GM21737 (cell line): Measurements from ENCODE around the gene AFG3L2.

ENCODE experiments used
- ATAC-seq: cut with Tn5 transposase; IDR thresholded peaks from one replicate; pipeline ENCODE4 v1.9.1; 2021; ENCODE audit warnings: mild to moderate bottlenecking, moderate library complexity; ENCODE audit not compliant: unreplicated experiment

Gene AFG3L2

DNA sequence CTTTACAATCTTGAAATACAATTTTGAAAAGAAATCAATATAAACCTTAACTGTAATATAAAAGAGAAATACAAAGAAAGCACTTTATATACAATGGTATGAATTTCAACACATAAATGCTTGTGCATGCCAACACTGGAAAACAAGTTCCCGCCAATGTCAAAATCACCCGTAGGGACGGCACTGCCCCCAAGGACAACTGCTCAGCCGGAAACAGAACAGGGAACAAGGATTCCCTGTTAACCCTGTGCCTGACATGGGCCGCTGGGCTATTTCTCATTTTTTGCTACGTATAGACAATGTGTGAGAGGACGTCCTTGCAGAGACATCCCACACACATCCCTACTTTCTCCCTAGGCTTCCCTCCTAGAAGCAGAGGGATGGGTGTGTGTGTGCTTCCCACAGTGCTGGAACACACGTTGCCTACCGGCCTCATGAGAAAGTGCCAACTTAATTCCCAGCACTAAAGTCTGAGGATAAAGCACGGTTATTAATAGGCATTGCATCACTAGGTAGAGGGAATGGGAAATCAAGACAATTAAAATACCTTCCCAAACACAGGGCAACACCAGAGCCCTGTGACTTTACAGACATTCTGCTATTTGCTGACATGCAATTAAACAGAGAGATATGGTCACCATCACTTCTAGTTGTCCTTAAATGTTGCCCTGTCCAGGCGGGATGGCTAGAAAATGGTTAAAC lies 14.4 kb downstream of the AFG3L2 start:
- no peak for ATAC-seq

DNA sequence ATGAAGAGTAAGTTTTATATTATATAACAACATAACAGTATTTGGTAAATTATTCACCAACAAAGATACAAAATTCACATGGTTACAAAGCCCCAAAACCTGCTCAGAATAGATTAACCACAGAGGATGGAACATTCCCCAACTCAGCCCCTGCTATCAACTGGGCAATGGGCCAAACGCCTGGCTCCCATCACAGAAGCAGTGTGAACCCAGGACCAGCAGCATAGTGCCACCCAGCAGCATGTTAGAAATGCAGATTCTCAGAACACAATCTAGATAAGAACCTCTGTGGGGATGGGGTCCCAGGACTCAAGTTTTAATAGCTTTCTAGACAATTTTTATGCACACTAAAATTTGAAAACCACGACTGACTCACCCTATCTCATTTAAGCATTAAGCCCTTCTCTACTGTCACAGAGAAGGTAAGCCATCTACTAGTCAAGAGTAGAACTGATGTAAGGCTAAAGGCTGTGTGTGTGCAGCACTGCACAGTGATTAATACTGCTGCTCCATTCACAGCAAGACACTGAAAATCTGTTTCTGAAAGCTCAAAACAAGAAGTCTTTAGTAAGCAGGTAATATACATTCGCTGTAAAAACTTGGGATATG lies 15.2 kb downstream of the AFG3L2 start:
- no peak for ATAC-seq

DNA sequence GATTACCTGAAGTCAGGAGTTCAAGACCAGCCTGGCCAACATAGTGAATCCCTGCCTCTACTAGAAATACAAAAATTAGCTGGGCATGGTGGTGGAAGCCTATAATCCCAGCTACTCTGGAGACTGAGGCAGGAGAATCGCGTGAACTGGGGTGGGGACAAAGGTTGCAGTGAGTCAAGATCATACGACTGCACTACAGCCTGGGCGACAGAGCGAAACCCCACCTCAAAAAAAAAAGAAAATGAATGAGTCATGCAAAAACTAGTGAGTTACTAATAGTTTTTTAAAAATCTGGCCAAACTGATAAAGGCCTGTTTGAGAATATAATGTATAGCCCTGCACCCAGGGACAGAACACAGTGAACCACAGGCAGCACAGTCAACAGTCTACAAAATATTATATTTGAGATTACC lies 17.5 kb downstream of the AFG3L2 start:
- ATAC-seq, result no peak

DNA sequence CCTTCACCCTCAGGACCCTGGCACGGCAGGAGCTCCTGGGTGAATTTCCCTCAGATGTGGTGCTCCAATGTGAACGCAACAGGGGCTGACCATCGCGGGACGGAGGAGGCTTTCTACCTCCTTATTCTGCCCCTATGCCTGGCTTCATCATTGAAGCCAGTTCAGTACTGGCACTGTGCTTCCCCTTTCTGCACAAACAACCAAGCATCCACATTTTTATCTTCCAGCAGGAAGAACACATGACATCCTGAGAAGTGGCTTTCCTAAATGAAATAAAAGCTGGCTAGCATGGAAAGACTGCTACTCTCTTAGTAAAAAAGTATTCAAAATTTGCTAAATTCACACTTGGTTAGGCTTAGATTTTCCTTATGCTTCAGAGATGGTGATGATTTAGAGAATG lies 24.8 kb downstream of the AFG3L2 start:
- ATAC-seq, result no peak

DNA sequence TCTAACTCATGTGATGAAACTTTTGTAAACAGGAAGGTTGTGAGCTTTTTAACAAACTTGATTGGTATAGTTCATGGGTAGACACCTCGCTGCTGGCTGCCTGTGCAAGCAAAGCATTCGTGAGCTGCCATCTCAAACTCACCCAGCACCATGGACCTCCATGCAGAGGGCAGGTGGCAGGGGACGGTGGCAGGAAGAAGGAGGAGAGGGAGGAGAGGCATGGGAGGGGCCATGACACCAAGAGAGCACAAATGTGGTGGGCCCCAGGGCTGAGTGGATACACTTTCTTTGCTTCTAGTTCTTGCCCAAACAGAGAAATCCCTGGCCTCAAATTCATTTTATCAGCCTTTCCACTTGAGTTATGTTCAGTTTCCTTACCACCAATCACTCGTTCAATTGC lies 29.1 kb downstream of the AFG3L2 start:
- no peak for ATAC-seq

DNA sequence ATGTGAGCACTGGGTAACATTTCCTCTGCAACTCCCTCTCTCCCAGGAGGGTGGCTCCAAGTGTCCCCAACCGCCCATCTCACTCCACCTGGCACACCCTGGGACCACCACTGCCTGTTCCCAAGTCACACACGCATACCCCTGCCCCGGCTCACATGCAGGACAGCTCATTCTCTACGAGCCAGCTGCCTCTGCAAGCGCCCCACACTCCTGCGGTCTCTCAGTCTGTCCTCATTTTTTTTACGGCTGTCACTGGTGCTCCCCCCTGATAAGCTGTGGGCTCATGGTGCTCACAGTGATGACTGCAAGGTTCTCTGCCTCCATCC lies 30.8 kb downstream of the AFG3L2 start:
- no peak for ATAC-seq

DNA sequence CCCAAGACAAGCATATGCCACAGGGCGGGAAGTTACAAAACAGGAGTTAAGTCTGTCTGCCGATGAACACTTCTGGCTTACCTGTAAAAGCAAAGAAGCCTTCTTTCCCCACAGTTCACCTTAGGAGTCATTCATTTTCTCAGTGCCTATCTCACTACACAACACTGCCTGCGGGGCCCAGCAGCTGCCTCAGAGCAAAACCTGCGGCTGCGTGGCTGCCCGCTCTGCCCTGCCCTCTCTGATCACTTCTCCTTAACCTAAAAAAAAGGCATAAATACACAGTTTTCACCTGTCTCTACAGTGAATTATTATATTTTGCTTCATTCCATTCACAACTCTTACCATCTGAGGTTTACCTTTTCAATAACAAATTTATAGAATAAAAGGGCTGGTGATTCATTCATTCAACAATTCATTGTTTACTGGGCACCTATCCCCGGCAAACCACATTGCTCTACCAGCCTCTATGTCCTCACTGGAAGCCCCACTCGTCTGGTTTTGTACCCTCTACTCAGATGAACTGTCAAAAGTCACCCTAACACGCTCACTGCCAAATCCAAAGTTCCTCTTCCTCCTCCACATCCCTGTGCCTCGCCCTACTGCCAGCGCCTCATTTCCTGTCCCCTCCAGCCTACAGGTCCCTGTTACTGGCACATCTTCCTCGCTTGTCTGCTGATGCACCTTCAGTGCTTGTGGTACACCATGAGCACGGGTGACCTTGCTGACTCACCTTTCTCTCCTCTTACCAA lies 31.4 kb downstream of the AFG3L2 start:
- ATAC-seq, result no peak

DNA sequence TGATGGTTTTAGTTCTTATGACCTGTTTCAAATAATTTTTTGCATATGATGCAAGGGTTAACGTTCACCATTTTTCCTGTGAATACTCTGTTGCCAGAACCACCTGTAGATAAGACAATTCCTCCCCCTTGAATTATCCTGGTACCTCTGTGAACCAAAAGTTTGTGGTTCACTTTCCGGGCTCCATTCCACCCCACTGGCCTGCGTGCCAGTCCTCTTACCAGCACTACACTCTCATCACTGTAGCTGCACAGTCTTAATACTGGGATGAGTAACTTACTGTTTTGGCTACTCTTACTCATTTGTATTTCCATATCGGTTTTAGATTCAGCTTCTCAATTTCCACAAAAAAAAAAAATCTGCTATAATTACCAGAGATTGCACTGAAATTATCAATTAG lies 34.4 kb downstream of the AFG3L2 start:
- ATAC-seq, result no peak

DNA sequence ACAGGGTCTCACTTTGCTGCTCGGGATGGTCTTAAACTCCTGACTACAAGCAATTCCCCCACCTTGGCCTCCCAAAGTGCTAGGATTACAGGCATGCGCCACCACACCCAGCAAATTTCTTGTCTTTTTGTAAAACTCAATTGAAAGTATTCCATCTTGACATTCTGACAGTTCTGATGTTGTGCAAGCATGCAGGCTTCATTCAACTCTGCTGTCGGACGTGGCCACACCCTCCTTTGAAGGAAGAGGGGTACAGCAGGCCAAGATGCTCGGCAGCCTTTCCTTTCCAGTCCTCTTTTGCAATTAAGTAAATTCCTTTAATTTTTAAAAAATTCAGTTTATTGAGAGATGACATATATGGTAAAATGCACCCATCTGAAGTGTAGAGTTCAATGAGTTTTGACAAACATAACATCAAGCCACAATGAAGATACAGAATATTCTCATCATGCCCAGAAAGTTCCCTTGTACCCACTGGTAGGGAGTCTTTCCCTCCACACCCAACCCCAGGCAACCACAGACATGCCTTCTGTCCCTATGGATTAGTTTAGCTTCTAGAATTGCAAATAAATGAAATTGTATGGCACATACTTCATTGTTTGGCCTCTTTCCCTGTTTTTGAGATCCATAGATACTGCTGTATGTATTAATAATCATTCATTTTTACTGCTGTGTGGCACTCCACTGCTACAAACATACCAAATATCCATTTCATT lies 35.9 kb downstream of the AFG3L2 start:
- ATAC-seq, result no peak

DNA sequence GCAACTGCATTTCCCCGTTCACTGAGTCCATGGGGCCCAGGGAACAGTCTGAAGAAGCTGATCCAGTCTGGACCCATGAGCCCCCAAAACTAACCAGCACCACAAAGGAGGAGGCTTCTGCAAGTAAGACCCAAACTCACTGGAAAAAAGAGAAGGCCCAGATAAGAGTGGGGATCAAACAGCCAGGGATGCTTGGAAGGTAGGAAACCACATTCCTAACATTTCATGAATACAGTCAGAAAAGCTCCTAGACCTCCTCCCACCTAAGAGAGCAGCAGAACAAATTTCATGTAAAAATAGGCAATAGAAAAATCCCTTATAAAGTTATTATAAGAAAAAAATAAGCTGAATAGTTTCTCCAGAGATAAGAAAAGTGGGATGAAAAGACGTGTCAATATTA lies 38.6 kb downstream of the AFG3L2 start:
- ATAC-seq, result no peak

DNA sequence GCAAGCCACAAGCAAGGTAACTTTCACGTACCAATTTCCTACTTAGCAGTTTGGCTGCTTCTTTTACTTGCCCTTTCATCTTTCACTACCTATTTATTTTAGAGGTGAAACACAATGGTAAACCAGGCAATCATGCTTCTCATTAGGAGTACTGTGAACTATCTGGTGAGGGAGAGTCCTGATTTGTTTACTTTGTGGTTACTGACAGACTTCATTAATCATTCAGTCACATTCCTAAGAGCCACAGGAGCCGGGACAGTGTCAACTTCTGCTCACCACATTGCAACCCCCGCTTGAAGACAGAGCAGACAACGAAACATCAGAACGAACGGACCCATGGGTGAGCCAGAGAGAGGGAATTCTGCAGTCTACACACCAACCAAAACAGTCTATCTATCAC lies 40.1 kb downstream of the AFG3L2 start:
- no peak for ATAC-seq

DNA sequence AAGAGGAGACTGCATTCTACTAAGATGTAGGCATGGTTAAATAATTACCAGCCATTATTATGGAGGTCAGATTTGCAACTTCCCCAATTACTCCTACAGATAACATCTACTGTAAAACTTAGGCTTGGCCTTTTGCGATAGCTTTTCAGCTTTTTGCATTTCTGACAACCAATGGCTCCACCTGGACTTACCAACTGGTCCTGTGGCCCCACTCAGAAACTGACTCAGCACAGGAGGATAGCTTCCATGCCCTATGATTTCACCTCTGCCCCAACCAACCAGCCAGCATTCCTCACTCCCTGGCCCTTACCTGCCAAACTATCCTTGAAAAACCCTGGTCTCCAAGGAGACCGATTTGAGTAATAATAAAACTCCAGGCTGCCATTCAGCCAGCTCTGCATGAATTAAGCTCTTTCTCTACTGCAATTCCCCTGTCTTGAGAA lies 40.8 kb downstream of the AFG3L2 start:
- no peak for ATAC-seq

DNA sequence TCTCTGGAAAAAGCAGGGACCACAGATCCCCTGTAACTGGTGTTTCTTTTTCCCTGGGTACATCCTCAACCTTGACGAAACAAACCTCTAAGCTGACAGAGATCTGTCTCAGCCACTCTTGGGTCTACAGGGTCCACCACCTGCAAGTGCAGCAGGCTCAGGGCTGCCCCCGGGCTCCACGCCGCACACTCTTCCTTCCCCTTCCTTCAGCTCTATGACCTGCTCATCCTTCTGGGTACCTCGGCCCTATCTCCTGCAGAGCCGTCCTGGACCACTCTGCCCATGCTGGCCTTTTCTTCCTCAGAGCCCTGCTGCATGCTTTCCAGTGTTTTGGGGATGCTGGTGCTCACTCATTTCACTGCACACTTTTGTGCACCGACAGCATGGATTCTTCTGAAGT lies 41.5 kb downstream of the AFG3L2 start:
- ATAC-seq, result no peak

DNA sequence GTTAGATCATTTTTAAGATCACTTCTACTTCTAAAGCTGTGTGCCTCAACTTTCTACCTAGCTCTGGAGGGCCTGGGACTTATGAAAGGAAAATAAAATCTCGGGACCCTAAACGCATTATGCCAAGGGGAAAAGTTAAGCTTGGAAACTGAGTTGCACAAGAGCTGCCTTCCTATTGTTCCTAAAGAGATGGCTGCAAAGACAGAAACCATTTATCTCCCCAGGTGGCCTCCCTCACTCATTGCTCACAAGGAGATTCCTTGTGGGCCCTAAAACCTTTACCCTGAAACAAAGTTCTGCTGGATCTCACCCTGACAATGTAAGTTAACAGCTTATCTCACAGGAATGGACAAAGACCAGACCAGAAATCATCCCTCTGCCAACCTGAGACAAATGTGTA lies 42.2 kb downstream of the AFG3L2 start:
- ATAC-seq, result no peak

DNA sequence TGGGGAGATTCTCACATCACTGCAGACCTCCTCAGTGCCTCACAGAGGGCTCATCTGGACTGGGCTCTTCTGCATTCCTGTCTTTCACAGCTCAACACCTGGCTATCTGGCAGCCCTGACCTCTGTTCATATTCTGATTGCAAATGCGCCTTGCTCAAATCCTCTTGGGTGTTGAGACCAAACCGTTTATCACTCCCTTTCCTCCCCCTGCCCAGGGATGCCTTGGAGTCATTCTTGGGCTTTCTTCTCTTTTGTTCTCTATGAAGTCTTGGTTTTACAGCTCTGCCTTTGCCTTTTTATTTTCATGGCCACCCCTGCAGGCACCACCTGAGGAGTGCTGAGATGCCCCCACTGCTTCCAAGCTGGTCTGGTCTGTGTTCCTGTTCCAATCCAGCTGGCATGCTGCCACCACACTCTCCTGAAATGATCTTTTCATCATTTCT lies 42.6 kb downstream of the AFG3L2 start:
- no peak for ATAC-seq

DNA sequence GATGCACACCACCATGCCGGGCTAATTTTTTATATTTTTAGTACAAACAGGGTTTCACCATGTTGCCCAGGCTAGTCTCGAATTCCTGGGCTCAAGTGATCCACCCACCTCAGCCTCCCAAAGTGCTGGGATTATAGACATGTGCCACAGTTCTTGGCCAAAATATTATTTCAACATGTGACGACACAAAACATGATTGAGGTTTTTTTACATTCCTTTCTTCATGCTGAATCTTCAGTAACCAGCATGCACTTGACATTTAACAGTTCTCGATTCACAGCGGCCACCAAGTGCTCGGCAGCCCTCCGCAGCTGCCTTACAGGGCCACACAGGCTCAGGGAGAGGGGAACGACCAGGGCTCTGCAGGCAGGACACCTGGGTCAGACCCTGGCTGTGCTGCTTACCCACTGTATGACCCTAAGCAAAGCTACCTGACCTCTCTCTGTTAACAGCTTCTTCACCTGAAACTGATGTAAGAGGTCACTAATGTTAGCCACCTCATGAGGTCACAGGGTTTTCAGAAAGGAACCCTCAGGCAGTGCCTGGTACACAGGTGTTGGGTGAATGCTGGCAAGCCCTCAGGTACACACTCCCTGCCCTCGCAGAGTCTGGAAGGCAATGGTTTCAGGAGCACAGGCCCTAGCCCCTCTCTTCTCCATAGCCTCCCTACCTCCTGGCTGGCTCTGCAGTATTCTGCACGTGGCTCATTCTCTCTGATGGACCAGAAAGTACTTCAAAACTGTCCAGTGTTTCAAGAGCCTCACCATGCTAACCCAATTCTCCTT lies 43.3 kb downstream of the AFG3L2 start:
- ATAC-seq, result no peak

DNA sequence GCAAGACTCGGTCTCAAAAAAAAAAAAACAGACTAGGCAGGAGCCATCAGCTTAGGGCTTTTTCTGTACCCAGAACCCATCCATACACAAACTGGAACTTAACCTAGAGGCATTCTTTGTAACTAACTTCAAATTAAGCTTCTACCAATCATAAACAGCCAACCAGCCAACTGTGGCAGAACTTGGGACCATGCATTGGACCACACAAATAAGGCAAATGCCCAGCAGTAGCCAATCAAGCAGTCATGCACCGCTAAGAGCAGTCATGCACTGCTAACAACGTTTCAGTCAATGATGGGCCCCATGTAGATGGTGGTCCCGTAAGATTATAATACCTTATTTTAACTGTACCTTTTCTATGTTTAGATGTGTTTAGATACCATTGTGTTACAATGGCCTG lies 46.3 kb downstream of the AFG3L2 start:
- ATAC-seq, result no peak

DNA sequence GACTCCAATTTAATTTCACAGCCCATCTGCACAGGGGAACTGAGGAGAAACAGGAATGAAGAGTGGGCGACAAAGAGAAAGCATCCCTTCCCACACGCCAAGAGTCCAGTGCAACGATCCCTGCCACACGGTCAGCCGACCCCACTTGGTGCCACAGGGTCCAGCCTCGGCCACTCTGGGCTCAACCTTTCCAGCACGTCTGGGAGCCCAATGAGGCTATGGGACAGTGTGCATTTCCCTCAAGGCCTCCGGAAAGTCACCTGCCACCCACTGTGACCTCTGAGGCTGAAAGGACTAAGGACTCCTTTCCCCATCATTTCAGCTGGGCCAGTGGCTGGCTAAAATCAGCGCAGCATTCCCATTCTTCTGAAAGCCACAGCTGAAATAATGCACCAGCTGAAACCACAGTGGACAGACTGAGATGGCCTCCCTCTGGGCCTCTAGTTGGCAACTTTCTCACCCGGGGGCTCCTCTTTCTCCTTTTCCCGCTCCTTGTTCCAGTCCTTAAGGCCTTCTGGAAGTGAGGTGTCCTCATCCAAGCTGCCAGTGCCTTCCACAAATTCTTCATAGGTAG lies 47.8 kb downstream of the AFG3L2 start:
- no peak for ATAC-seq

DNA sequence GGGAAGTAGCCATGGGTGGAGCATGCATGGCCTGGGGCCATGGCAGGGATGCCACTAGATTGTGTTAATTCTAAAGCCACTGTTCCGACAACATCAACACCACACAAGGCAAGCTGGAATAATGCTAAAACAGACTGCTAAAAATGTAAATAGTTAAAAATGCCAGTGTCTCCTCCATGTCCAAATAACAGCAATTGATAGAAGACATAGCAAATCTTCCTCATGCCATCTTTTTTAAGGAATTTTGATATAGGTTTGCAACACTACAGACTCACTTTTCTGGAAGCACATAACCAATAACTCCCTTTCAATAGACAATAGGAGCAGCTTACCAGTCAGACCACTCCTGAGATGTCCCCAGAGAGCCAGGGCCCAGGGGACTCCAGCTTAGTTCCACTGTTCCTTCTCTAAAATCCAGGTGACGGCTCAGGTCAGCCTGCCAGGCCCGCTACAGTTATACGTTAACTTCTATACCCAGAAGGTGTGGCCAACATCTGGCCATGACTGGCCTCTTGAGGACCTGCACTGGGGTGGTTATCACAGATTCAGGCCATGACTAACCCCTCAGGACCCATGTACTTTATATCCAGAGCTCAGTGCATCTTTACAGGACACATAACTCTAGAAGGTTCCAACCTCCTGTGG lies 48.7 kb downstream of the AFG3L2 start:
- no peak for ATAC-seq
